Effector memory CD8-positive, alpha-beta T cell (primary cell): ENCODE results near the gene MCFD2.
A peak's percentile ranks its signal among the peaks of the same experiment; 100 is the strongest.

ENCODE experiments used
- ATAC-seq: fragments of 150-1000 bp; cut with Tn5 transposase; replicated peaks from 2 replicates; pipeline ENCODE4 v1.10.0; 2021; ENCODE audit warnings: mild to moderate bottlenecking, moderate library complexity
- DNase-seq, 3 experiments: peaks; one replicate each; pipeline ENCODE4 v3.0.0; 2021
- H3K27ac Mint-ChIP-seq, 2 donors: one replicate each; pipeline ENCODE4 v1.8.0; 2022; ENCODE audit warnings: mild to moderate bottlenecking in 2 of 2, mixed read lengths in 2 of 2, moderate library complexity in 2 of 2
- H3K27me3 Mint-ChIP-seq, 2 donors: one replicate each; pipeline ENCODE4 v1.8.0; 2022; ENCODE audit warnings: mixed read lengths in 2 of 2
- H3K36me3 Mint-ChIP-seq: one replicate; pipeline ENCODE4 v1.8.0; 2022; ENCODE audit warnings: mild to moderate bottlenecking, moderate library complexity, mixed read lengths; ENCODE audit not compliant: insufficient read depth
- H3K4me1 Mint-ChIP-seq, 2 donors: one replicate each; pipeline ENCODE4 v1.8.0; 2022; ENCODE audit warnings: low read depth in 2 of 2, mixed read lengths in 2 of 2
- H3K4me3 Mint-ChIP-seq, 2 donors: one replicate each; pipeline ENCODE4 v1.8.0; 2022; ENCODE audit warnings: mild to moderate bottlenecking in 2 of 2, mixed read lengths in 2 of 2, moderate library complexity in 2 of 2
- H3K9me3 Mint-ChIP-seq, 2 donors: one replicate each; pipeline ENCODE4 v1.8.0; 2022; ENCODE audit warnings: mixed read lengths in 2 of 2

The MCFD2 gene

DNA sequence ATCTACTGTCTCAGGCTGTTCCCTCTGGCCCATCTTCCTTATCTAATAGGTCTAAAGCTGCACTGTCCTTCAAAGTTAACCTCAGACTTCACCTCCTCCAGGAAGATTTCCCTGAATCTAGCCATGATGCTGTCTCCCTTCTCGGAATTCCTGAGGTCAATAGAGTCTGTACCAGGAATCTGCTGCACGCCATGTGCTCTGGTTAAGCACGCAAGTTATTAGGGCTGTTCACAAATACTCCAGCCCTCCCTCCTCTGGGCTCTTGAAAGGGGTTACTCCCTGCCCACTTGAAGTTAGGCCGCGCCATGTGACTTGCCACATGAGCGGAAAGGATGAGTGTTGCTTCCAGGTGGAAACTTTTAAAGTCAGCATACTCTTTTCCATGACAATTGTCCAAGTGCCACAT is 43.6 kb downstream of the MCFD2 start:
- Mint-ChIP-seq H3K4me3 (no peak overlapping the region), H3K4me1 (no peaks in the 10 kb centered on the region), H3K9me3 (no peaks in the 10 kb centered on the region), H3K27me3 (peaks cover 16 to 58% of the 10 kb centered on the region in 2 donors), H3K36me3 (peaks cover 3% of the 10 kb centered on the region), H3K27ac (no peak overlapping the region)
- ATAC-seq (no peak), DNase-seq (no peak)

DNA sequence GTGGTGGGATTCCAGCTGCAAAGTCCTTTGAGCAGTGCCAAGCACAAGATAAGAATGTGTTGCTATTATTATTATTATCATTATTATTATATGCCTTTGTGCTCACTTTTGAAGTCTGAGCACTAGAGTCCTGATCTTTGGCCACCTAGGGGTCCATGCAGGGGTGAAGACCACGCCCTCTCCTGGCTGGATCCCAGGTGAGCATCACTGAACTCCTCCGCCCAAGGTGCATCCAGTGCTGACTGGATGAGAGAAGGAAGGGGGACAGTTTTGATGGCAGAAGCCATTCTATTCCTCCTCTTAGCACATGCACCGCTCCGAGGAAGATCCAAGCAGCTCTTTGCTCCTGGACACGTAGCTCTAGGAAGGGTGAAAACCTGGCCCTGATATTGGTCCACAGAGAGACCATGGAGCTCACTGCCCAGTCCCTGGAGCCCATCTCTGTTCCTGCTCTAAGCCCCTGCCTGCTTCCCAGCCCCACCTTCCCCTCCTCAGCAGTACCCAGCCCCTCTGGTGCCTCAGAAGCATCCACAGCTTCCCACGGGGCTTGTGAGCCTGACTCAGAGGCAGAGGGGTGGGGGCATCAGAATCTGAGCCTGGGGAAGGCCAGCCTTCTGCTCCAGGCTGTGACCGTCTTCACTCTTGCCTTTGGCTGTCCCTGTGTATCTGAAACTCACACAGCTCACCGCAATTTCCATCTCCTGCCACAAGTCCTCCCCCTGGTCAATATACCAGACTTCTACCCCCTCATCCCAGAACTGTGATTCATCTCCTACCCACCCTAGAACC is 45.4 kb downstream of the MCFD2 start:
- H3K9me3 Mint-ChIP-seq, result peaks cover 0 to 2% of the 10 kb centered on the region in 2 donors
- H3K27me3 Mint-ChIP-seq, result peaks cover 16 to 65% of the 10 kb centered on the region in 2 donors
- ATAC-seq, result no peak
- no peak overlapping the region for H3K27ac Mint-ChIP-seq
- no peak overlapping the region for H3K4me3 Mint-ChIP-seq
- H3K36me3 Mint-ChIP-seq, result peaks cover 3% of the 10 kb centered on the region
- no peak for DNase-seq
- H3K4me1 Mint-ChIP-seq, result peaks cover 2 to 3% of the 10 kb centered on the region in 2 donors

DNA sequence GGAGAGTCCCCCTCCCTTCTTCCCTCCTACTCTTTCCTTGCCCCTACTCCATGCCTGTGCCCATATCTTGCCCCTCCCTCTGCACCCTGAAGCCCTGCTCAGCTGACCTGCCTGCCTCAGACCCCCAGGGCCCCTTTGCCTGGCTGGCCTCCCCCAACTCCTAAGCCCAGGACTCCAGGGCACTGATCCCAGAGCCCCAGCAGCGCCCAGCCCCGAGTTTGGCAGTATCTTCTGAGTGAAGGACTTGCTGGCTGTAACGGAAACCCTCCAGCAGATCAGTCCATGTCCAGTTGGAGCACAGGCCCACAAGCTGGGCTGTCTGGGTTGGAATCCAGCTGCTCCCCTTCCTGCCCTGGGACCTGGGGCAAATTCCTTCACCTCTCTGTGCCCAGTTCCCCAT is 46.0 kb downstream of the MCFD2 start:
- DNase-seq (no peak), ATAC-seq (no peak)
- no peak overlapping the region for H3K27ac Mint-ChIP-seq
- peaks cover 14 to 63% of the 10 kb centered on the region in 2 donors for H3K27me3 Mint-ChIP-seq
- H3K36me3 Mint-ChIP-seq, result peaks cover 3% of the 10 kb centered on the region
- peaks cover 2 to 3% of the 10 kb centered on the region in 2 donors for H3K4me1 Mint-ChIP-seq
- H3K4me3 Mint-ChIP-seq, result no peak overlapping the region
- peaks cover 0 to 3% of the 10 kb centered on the region in 2 donors for H3K9me3 Mint-ChIP-seq

DNA sequence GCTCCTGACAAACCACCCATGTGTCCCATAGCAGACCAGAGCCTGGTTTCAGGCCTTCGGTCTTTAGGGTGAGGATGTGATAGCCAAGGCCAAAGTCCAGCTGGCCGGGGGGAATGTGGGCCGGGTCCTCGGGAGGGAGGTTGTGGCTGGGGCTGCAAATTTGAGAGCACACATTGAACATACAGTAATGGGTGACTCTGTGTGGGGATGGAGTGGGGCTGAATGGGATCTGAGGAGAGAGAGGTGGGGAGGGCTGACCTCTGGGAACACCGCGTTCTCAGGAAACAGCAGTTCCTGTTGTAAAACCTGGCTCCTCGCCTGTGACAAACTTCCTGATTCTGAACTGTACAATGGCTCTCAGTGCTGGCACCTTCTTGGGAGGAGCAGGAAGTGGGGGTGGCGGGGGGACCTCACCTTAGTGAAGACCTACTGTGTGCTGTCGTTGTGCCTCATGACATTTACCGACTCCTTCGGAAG is 48.8 kb downstream of the MCFD2 start:
- peaks cover 2 to 3% of the 10 kb centered on the region in 2 donors for H3K4me1 Mint-ChIP-seq
- ATAC-seq (no peak), DNase-seq (no peak)
- H3K27me3 Mint-ChIP-seq, result peaks cover 19 to 64% of the 10 kb centered on the region in 2 donors
- no peak overlapping the region for H3K4me3 Mint-ChIP-seq
- H3K27ac Mint-ChIP-seq, result no peak overlapping the region
- no peaks in the 10 kb centered on the region for H3K36me3 Mint-ChIP-seq
- H3K9me3 Mint-ChIP-seq, result peaks cover 0 to 3% of the 10 kb centered on the region in 2 donors

DNA sequence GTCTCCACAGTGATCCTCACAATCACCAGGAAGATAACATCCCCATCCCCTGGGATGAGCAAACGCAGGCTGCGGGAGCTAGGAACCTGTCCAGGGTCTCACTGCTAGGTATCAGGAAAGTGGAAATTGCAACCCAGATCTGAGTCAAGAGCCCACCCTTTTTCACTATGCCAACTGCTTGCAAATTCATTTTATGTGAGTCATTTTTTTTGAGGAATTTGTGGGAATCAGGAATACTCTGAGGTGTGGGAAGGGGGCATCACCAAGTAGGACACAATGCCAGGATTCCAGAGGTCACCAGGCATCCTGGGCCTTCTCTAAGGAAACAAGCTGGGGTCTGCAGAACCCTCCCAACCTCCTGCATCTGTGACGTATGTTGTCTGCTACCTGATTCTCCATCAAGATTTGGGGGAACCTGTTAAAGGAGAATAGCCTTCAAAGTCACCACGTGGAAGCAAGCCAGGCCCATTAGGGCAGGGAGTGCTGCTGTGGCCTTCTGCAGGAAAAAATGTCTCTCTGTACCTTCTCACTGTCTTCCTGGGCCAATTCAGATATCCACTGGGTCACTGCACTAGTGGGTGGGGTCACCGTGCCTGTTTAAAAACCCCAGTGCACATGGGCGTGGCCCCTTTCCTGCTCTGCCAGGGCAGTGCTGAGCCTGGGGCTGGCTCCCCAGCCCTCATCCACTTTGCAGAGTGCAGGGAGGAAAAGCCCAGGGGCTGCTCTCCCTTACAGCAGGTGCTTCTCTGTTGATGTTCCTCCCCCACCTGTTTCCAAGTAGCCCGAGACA is 50.2 kb downstream of the MCFD2 start:
- ATAC-seq (no peak), DNase-seq (no peak)
- Mint-ChIP-seq H3K27ac (no peak overlapping the region), H3K4me1 (peaks cover 2 to 3% of the 10 kb centered on the region in 2 donors), H3K36me3 (no peaks in the 10 kb centered on the region), H3K4me3 (no peak overlapping the region), H3K27me3 (peaks cover 13 to 63% of the 10 kb centered on the region in 2 donors), H3K9me3 (peaks cover 0 to 3% of the 10 kb centered on the region in 2 donors)

DNA sequence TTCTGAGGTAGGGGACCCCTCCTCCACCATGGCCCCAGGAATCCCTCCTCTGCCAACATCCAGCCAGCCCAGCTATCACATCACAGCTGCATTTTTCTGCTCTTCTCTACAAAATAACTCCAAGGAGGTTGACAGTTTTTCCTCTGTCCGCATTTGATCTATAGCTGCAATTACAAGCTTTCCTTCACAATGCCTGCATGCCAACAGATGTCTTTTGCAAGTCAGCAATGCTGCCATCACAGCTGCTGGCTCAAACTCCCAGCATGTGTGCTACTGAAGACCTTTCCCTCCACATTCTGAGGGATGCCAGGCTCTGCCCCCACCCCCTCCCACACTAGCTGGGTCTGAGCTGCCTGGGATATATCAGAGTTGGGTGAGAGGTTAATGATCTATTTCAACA is 51.7 kb downstream of the MCFD2 start:
- Mint-ChIP-seq H3K36me3 (no peaks in the 10 kb centered on the region), H3K9me3 (peaks cover 0 to 3% of the 10 kb centered on the region in 2 donors), H3K4me1 (peaks cover 2 to 3% of the 10 kb centered on the region in 2 donors), H3K27ac (no peak overlapping the region), H3K27me3 (peaks cover 13 to 63% of the 10 kb centered on the region in 2 donors), H3K4me3 (no peak overlapping the region)
- no peak for ATAC-seq
- DNase-seq, result no peak

DNA sequence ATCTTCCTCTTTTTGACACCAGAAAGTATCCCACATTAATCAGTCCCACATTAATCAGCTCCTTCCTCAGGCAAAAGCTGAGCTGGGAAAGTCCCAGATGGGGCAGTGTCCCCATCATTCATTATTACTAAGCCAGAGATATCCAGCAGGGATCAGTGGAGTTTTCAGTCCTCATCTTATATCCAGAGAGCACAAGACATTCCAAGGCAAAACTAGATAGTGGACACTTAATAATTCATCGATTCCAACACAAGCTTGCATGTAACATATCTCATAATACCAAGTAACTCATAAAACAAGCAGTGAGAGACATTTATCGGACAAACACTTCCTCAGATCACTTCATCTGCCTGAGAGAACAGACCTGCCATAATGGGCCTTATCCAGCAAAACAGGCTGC is 53.1 kb downstream of the MCFD2 start:
- DNase-seq (no peak), ATAC-seq (no peak)
- Mint-ChIP-seq H3K36me3 (no peaks in the 10 kb centered on the region), H3K4me3 (no peak overlapping the region), H3K4me1 (peaks cover 2 to 3% of the 10 kb centered on the region in 2 donors), H3K27ac (no peak overlapping the region), H3K27me3 (peaks cover 8 to 66% of the 10 kb centered on the region in 2 donors), H3K9me3 (peaks cover 0 to 3% of the 10 kb centered on the region in 2 donors)

DNA sequence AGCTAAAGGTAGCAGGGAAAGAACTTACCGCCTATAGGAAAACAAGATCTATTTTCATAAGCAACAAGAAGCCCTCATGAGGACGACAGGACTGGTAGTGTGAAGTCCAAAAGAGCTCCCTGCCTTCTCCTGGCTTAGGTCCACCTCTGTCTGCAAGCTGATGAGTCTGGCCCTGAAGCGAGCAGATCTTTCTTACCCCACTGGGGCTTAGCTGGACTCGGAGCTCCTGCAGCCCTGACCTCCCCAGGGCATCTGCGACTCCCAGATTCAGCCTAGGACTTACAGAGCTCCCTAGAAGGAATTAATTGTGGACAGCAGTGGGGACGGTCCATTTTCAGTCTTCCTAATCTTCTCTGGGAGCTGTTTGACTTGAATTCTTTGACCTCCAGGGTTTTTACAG is 53.7 kb downstream of the MCFD2 start:
- Mint-ChIP-seq H3K9me3 (peaks cover 0 to 3% of the 10 kb centered on the region in 2 donors), H3K4me1 (peaks cover 2 to 3% of the 10 kb centered on the region in 2 donors), H3K36me3 (no peaks in the 10 kb centered on the region), H3K4me3 (no peak overlapping the region), H3K27me3 (peaks cover 8 to 65% of the 10 kb centered on the region in 2 donors), H3K27ac (no peak overlapping the region)
- no peak for DNase-seq
- no peak for ATAC-seq

DNA sequence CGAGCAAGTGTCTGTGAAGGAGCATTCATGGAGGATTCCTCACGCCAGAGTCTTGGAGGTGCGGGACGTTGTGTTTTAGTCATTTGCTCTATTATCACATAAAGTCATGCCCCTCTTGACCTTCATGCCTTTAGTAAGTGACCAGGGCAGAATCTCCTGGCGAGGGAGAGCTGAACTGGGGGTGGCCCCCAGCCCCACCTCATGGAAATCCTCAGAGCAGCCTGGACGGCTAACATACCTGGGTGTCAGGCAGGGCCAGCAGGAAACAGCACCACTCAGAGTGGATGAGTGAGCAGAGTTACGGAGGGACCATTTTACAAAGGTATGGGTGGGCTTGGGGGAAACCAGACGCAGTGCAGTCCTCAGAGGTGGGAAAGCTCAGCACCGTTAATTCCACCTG is 56.1 kb downstream of the MCFD2 start:
- no peak for ATAC-seq
- no peak overlapping the region for H3K27ac Mint-ChIP-seq
- no peak overlapping the region for H3K4me3 Mint-ChIP-seq
- H3K9me3 Mint-ChIP-seq, result no peaks in the 10 kb centered on the region
- H3K27me3 Mint-ChIP-seq, result peaks cover 8 to 63% of the 10 kb centered on the region in 2 donors
- DNase-seq, result no peak
- no peaks in the 10 kb centered on the region for H3K4me1 Mint-ChIP-seq
- H3K36me3 Mint-ChIP-seq, result no peaks in the 10 kb centered on the region

DNA sequence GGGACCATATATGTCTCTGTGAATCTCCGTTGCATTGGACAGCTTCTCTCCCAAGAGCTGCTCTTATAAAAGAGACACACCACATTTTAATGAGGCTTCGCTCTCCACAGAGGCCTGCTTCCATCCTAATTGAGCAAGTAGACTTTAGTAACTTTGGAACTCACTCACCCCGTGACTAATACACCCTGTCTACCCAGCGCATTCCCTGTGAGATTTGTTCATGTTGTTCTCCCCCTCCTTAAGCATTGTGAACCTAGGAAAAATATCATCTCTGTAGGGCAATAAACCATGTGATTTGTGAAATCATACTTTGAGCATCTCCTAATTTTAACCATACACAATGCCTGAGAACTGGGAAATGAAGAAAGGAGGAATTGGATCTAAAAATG is 56.9 kb downstream of the MCFD2 start:
- DNase-seq (no peak), ATAC-seq (no peak)
- peak overlapping the region in 1 of 2 donors; percentile 10 for H3K27ac Mint-ChIP-seq
- H3K27me3 Mint-ChIP-seq, result peaks cover 8 to 55% of the 10 kb centered on the region in 2 donors
- H3K4me3 Mint-ChIP-seq, result no peak overlapping the region
- no peaks in the 10 kb centered on the region for H3K9me3 Mint-ChIP-seq
- no peaks in the 10 kb centered on the region for H3K4me1 Mint-ChIP-seq
- H3K36me3 Mint-ChIP-seq, result no peaks in the 10 kb centered on the region

DNA sequence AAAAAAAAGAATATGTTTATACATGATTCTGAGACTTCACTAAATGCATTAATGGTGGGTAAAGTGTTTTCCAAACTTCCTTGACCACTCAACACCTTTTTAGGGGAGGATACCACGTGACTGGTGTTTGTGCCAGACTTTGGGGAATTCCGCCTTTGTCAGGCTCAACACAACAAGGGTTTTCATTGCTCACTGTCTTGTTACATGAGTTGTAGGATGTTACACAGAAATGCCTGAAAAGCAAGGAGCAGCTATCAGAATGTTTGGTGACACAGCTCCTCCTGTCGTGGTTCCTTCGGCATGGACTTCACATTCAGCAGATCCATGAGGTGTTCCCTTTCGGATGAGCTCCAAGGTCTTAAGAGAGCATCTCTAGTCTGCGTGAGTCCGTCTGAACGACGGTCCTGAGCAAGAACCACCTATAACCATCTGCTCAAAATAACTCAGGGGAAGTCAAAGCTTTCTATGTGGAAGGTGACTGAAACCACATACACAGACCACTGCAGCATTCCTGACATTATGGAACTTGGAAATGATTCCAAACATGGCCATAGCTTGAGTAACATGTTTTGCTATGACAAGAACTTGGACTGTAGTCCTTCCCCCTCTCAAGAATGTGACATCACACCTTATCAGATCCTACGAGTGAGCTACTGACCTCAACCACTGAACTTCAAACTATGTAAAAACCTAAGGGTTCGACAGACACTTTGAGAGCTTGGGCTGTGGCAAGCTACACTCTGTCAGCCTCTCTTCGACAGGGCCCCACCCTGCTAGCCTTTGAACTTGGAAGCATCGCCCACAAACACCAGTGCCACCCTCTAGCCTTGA is 57.5 kb downstream of the MCFD2 start:
- H3K9me3 Mint-ChIP-seq, result no peaks in the 10 kb centered on the region
- no peak overlapping the region for H3K4me3 Mint-ChIP-seq
- no peak for DNase-seq
- no peak for ATAC-seq
- peaks cover 8 to 49% of the 10 kb centered on the region in 2 donors for H3K27me3 Mint-ChIP-seq
- no peaks in the 10 kb centered on the region for H3K36me3 Mint-ChIP-seq
- H3K4me1 Mint-ChIP-seq, result no peaks in the 10 kb centered on the region
- peak overlapping the region in 1 of 2 donors; percentile 10 for H3K27ac Mint-ChIP-seq

DNA sequence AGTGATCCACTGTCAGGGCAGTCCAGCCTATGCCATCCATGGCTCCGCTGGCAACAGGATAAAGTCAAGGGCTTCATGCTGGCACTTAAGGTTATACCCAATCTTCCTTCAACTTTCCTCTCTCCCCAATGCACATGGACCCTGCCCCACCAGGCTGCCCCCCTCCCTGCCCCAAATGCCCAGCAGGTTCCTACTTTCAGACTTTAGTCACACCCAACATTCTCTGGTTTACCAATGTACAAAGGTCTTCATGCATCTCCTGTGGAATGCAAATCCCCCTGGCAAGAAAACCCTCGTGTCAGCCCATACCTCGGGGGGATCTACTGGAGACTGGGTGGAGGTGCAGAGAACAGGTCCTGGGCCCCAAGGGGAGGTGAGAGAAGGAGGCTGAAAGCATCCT is 59.3 kb downstream of the MCFD2 start:
- no peak overlapping the region for H3K4me3 Mint-ChIP-seq
- H3K27me3 Mint-ChIP-seq, result peaks cover 0 to 35% of the 10 kb centered on the region in 2 donors
- no peak for ATAC-seq
- no peak for DNase-seq
- no peak overlapping the region for H3K27ac Mint-ChIP-seq
- H3K9me3 Mint-ChIP-seq, result no peaks in the 10 kb centered on the region
- H3K4me1 Mint-ChIP-seq, result no peaks in the 10 kb centered on the region
- no peaks in the 10 kb centered on the region for H3K36me3 Mint-ChIP-seq

DNA sequence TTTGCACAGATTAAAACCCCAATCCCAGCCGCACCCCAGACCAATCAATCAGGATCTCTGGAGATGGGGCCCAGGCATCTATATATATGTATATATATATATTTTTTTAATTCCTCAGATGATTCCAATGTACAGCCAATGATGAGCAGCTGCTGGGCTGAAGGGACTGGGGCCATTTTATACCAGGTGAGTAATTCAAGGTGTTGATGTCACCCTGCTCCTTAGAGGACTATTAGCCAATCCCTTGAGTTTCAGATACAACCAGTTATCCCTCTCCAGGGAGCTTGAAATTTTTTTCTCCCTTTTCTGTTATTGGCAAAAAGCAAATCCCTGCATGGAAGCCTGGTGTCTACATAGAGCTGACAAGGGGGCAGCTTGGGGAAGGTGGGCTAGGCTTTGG is 59.8 kb downstream of the MCFD2 start:
- Mint-ChIP-seq H3K36me3 (no peaks in the 10 kb centered on the region), H3K4me3 (no peak overlapping the region), H3K4me1 (no peaks in the 10 kb centered on the region), H3K27ac (no peak overlapping the region), H3K27me3 (peaks cover 0 to 32% of the 10 kb centered on the region in 2 donors), H3K9me3 (no peaks in the 10 kb centered on the region)
- DNase-seq, result no peak
- ATAC-seq, result no peak
